ENCODE results near the gene CADM2. TPM values are rescaled to one million over a fixed set of nuclear protein-coding genes. Genes with fewer than 3 reads are reported as not detected.
A peak's percentile ranks its signal among the peaks of the same experiment; 100 is the strongest.

Gene CADM2
- total and polyA plus RNA-seq, 2 experiments from 2014 or later, result 0.15 to 0.40 TPM

- no peaks in the 10 kb centered on the region for H3K9me3 ChIP-seq (ENCODE audit: low read depth)
- no peaks in the 10 kb centered on the region for H3K27me3 ChIP-seq
- no peak for DNase-seq (ENCODE audit: low read depth in 1 of 2, low spot score in 1 of 2)
- H3K27ac ChIP-seq, result no peak overlapping the region
- TF ChIP-seq CTCF (IDR thresholded peaks at IDR 0.05; ENCODE audit: low read depth, low read length), result no peak
- no peak overlapping the region for H3K4me3 ChIP-seq
- no peaks in the 10 kb centered on the region for H3K4me1 ChIP-seq (ENCODE audit: low read depth)
- no peaks in the 10 kb centered on the region for H3K36me3 ChIP-seq
These were observed 822.0 kb downstream of the CADM2 start for GRCh38 chr3:85780806-85781205.

- no peak for DNase-seq (ENCODE audit: low read depth in 1 of 2, low spot score in 1 of 2)
- no peak overlapping the region for H3K27ac ChIP-seq
These were observed 823.0 kb downstream of the CADM2 start for GRCh38 chr3:85781806-85782205.

GRCh38 chr3:85783291-85783690 is 824.5 kb downstream of the CADM2 start:
- H3K9me3 ChIP-seq (ENCODE audit: low read depth), result no peaks in the 10 kb centered on the region
- H3K27ac ChIP-seq, result no peak overlapping the region
- no peak for TF ChIP-seq CTCF (IDR thresholded peaks at IDR 0.05; ENCODE audit: low read depth, low read length)
- no peak overlapping the region for H3K4me3 ChIP-seq
- H3K36me3 ChIP-seq, result no peaks in the 10 kb centered on the region
- H3K27me3 ChIP-seq, result no peaks in the 10 kb centered on the region
- H3K4me1 ChIP-seq (ENCODE audit: low read depth), result no peaks in the 10 kb centered on the region
- peak; percentile 11 to 28 for DNase-seq (ENCODE audit: low read depth in 1 of 2, low spot score in 1 of 2)

More at GRCh38 chr3:85781806-85782205, 823.0 kb downstream of the CADM2 start:
- no peaks in the 10 kb centered on the region for H3K36me3 ChIP-seq
- no peak overlapping the region for H3K4me3 ChIP-seq
- no peak for TF ChIP-seq CTCF (IDR thresholded peaks at IDR 0.05; ENCODE audit: low read depth, low read length)
- H3K4me1 ChIP-seq (ENCODE audit: low read depth), result no peaks in the 10 kb centered on the region
- no peaks in the 10 kb centered on the region for H3K27me3 ChIP-seq
- no peaks in the 10 kb centered on the region for H3K9me3 ChIP-seq (ENCODE audit: low read depth)

DNA sequence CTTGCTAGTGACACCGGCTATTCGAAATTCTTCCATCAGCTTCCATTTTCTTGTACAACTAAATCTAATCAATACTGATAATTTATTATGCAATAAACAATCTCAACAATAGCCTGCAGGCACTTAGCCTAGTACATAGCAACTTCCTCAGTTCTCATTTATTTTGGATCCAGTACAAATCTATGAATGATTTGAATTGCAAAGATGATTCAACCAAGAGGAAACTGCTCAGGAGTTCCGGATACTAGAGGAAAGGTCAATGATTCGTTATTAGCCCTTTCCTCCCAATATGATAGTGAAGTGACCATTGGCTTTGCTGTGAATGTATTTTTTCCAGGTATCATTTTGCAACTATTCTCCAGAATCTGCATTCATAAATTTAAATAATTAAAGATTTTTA is 827.0 kb downstream of the CADM2 start:
- Histone ChIP-seq H3K9me3 (ENCODE audit: low read depth) (no peaks in the 10 kb centered on the region), H3K27ac (no peak overlapping the region), H3K27me3 (no peaks in the 10 kb centered on the region), H3K4me3 (no peak overlapping the region), H3K4me1 (ENCODE audit: low read depth) (no peaks in the 10 kb centered on the region), H3K36me3 (no peaks in the 10 kb centered on the region)
- no peak for TF ChIP-seq CTCF (IDR thresholded peaks at IDR 0.05; ENCODE audit: low read depth, low read length)
- DNase-seq (ENCODE audit: low read depth in 1 of 2, low spot score in 1 of 2), result no peak

DNA sequence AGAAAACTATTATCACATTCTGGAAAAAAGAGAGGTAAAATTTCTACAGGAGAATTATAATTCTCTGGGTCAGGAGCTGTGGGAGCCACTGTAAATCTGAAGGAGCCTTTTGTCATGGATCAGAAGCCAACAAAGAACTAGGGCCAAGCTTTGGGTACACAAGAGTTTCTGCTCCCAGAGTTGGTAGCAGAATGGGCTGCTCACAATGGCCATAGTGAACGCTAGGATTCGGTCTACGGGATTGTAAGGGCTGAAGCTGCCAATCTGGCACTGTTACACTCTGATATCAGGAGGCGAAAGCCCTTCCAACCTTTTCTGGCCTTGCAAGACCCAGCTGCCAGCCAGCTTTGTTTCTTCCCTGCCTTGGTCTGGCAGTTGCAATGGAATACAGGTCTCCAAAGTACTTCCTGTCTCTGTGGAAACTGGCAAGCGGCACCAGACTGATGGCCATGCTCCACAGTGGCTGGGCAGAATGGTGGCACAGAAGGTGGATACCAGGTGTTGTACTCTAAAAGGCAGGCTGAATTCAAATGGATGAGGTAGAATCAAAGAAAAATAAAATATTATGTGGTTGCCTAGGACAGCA is 831.7 kb downstream of the CADM2 start:
- Histone ChIP-seq H3K27me3 (no peaks in the 10 kb centered on the region), H3K4me3 (no peak overlapping the region), H3K4me1 (ENCODE audit: low read depth) (no peaks in the 10 kb centered on the region), H3K36me3 (no peaks in the 10 kb centered on the region), H3K27ac (no peak overlapping the region), H3K9me3 (ENCODE audit: low read depth) (no peaks in the 10 kb centered on the region)
- TF ChIP-seq CTCF (IDR thresholded peaks at IDR 0.05; ENCODE audit: low read depth, low read length), result no peak
- DNase-seq (ENCODE audit: low read depth in 1 of 2, low spot score in 1 of 2), result no peak
